Body of pancreas (tissue), 4 donors: ENCODE results near the gene SLC24A3.

Experiments used
- POLR2A ChIP-seq, 3 donors: fragments of 450-650 bp; IDR thresholded peaks; one replicate each; pipeline ENCODE4 v1.6.1; 2016; ENCODE audit warnings: antibody characterized with exemption in 3 of 3, mild to moderate bottlenecking in 2 of 3
- TF ChIP-seq, protein P1 (sequence below), 7 experiments: fragments of 450-650 bp in 4 of 7; fragments of 200-600 bp in 3 of 7; sonication (generic) in 3 of 7; IDR thresholded peaks; one replicate each; pipeline ENCODE4 v1.5.1; 2016 to 2019; ENCODE audit warnings: antibody characterized with exemption in 7 of 7

DNA sequence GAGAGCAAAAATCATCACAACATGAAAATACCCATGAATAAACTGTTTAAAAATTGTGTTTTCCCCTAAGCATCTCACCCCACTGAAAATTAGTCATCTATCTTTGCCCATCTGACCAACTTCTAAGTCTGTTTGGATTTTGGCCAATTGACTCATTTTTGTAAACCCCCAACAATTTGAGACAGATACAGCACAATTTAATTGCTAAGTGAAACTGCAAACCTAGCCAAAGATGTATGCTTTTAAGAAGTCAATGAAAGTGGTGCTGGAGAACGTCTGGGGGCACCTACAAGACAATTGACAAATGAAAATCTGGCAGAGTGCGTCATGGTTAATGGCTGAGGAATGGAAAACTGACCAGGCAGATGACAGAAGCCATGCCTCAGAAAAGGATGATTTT, 30.9 kb upstream of the SLC24A3 start:
- TF ChIP-seq, protein P1, sequence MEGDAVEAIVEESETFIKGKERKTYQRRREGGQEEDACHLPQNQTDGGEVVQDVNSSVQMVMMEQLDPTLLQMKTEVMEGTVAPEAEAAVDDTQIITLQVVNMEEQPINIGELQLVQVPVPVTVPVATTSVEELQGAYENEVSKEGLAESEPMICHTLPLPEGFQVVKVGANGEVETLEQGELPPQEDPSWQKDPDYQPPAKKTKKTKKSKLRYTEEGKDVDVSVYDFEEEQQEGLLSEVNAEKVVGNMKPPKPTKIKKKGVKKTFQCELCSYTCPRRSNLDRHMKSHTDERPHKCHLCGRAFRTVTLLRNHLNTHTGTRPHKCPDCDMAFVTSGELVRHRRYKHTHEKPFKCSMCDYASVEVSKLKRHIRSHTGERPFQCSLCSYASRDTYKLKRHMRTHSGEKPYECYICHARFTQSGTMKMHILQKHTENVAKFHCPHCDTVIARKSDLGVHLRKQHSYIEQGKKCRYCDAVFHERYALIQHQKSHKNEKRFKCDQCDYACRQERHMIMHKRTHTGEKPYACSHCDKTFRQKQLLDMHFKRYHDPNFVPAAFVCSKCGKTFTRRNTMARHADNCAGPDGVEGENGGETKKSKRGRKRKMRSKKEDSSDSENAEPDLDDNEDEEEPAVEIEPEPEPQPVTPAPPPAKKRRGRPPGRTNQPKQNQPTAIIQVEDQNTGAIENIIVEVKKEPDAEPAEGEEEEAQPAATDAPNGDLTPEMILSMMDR (IDR thresholded peaks at IDR 0.05), result no peak
- no peak for TF ChIP-seq POLR2A (IDR thresholded peaks at IDR 0.05)
